Esophagus muscularis mucosa (tissue), 3 donors: ENCODE results near the gene MYO7B.

Source experiments
- CTCF ChIP-seq, 3 experiments: fragments of 200-600 bp in 2 of 3; fragments of 450-650 bp in 1 of 3; sonication (generic) in 2 of 3; IDR thresholded peaks; one replicate each; pipeline ENCODE4 v1.5.1; 2017 to 2019; ENCODE audit warnings: antibody characterized with exemption in 3 of 3, mild to moderate bottlenecking in 2 of 3, moderate library complexity in 1 of 3
- EP300 ChIP-seq: sonication (generic); formaldehyde crosslinking; IDR thresholded peaks from one replicate; pipeline ENCODE4 v1.6.1; 2017; ENCODE audit warnings: antibody characterized with exemption

- no peak for TF ChIP-seq CTCF (IDR thresholded peaks at IDR 0.05)
- no peak for TF ChIP-seq EP300
These were observed 93.5 kb downstream of the MYO7B start for GRCh38 chr2:127628767-127629614.
